Right forelimb (tissue), 1 donor: Measurements from ENCODE around the gene RAP2A.

Experiments
- DNase-seq: peaks from one replicate; pipeline ENCODE4 v3.0.0-alpha.2; 2018

RAP2A gene

GRCh38 chr13:97422118-97423054, 11.6 kb upstream of the RAP2A start:
- DNase-seq = no peak

GRCh38 chr13:97423300-97424045, 10.5 kb upstream of the RAP2A start:
- DNase-seq = no peak

GRCh38 chr13:97425590-97425989, 8.4 kb upstream of the RAP2A start:
- DNase-seq = no peak

GRCh38 chr13:97426695-97427094, 7.3 kb upstream of the RAP2A start:
- no peak for DNase-seq

- DNase-seq = no peak
Measured at GRCh38 chr13:97429681-97430081, 4.3 kb upstream of the RAP2A start.

- no peak for DNase-seq
Measured at GRCh38 chr13:97430296-97430695, 3.7 kb upstream of the RAP2A start.

- DNase-seq = no peak
Measured at GRCh38 chr13:97431171-97431764, 2.7 kb upstream of the RAP2A start.

GRCh38 chr13:97432232-97432916, 1.6 kb upstream of the RAP2A start:
- no peak for DNase-seq

- DNase-seq = peak; percentile 100
Measured at GRCh38 chr13:97432917-97433726, 847 bp upstream of the RAP2A start.

GRCh38 chr13:97434397-97435201, 630 bp downstream of the RAP2A start:
- peak; percentile 72 for DNase-seq

- no peak for DNase-seq
Measured at GRCh38 chr13:97435323-97435722, 1.4 kb downstream of the RAP2A start.

GRCh38 chr13:97435794-97436193, 1.8 kb downstream of the RAP2A start:
- no peak for DNase-seq

- DNase-seq = no peak
Measured at GRCh38 chr13:97436845-97437244, 2.9 kb downstream of the RAP2A start.

GRCh38 chr13:97437729-97438128, 3.8 kb downstream of the RAP2A start:
- DNase-seq = no peak

GRCh38 chr13:97438856-97439595, 5.1 kb downstream of the RAP2A start:
- DNase-seq = no peak

- no peak for DNase-seq
Measured at GRCh38 chr13:97440598-97441170, 6.7 kb downstream of the RAP2A start.

GRCh38 chr13:97441368-97441767, 7.4 kb downstream of the RAP2A start:
- no peak for DNase-seq

- no peak for DNase-seq
Measured at GRCh38 chr13:97445522-97446187, 11.7 kb downstream of the RAP2A start.

GRCh38 chr13:97446448-97446847, 12.5 kb downstream of the RAP2A start:
- DNase-seq = no peak
